ENCODE data around the gene GLIS1.
"Not testable (repeated sequence)": the region's sequence is repeated elsewhere in the genome, so short reads cannot be mapped to it uniquely, and the experiment has no call there.

The GLIS1 gene

DNA sequence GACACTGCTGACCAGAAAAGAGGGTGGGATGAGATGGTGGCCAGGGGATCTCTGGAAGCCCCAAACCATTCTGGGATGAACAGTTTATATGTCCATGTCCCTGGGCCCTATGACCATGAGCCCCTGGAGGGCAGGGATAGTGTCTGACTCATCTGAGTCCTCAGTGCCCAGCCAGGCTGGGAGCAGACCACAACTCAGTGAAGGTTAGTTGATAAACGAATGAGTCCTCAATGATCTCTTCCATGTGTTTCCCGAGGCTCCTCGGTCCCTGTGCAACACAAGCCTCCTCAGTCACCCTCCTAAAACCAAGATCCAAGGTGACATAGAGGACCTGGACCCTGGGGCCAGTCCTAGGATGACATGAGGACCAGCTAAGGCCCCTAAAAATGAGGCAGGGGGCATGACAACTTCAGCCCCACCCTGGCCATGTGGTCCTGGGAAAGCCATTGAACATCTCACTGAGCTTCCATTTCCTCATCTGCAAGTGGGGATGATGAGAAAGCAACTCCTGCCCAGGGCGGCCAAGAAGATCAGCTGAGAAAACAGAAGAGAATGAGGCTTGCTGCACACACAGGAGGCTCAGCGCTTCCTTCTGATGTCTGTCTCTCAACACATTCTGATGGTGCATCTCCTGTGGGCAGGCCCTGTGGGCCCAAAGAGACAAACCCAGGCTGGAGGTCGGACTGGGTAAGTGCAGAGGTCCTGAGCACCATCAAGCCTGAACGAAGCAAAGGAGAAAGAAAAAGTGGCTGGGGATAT is 86.3 kb downstream of the GLIS1 start:
- no peak for DNase-seq

DNA sequence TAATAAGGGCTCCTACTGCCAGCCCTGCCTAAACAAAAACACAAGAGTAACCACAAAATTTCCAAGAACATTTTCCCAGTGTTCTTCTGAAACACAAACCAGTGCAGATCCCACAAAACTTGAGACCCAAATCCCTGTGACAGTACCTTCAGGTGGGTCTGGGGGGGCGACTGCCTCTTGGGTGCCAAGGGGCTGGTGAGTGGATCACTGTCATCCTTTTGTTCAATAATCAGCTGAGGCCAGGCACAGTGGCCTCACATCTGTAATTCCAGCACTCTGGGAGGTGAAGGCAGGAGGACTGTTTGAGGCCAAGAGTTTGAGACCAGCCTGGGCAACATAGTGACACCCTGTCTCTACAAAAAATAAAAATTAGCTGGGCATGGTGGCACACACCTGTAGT is 87.6 kb downstream of the GLIS1 start:
- DNase-seq = no peak

DNA sequence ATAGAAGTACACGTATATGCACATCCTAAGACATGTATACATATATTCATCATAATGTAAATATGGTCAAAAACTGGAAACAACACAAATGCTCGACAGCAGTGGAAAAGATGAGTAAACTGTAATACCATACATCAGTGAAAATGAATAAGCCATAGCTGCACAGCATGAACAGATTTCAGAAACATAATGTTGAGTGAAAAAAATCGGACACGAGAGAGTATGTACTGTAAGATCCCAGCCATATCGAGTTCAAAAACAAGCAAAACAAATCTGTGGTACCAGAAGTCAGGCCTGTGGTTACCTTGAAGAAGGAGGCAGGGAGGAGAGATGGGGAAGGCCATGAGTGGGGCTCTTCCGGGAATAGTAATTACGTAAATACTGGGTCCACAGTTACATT is 90.4 kb downstream of the GLIS1 start:
- DNase-seq = no peak

DNA sequence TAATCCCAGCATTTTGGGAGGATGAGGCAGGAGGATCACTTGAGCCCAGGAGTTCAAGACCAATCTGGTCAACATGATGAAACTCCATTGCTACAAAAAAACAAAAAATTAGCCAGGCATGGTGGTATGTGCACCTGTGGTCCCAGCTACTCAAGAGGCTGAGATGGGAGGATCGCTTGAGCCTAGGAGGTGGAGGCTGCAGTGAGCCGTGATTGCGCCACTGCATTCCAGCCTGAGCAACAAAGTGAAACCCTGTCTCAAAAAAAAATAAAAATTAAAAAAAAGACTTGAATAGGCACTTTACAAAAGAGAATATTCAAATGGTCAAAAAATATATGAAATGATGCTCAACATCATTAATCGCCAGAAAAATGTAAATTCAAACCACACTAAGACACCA is 91.0 kb downstream of the GLIS1 start:
- DNase-seq = not testable (repeated sequence)

DNA sequence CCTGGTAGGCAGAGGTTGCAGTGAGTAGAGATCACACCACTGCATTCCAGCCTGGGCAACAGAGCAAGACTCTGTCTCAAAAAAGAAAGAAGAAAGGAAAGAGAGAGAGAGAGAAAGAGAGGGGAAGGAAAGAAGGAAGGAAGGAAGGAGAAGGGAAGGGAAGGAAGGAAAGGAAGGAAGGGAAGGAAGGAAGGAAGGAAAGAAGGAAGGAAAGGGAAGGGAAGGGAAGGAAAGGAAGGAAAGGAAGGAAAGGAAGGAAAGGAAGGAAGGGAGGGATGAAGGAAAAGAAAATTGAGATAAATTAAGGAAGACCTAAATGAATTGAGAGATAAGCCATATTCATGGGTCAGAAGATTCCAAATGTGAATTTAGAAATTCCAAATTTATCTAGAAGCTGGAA is 92.2 kb downstream of the GLIS1 start:
- no peak for DNase-seq

DNA sequence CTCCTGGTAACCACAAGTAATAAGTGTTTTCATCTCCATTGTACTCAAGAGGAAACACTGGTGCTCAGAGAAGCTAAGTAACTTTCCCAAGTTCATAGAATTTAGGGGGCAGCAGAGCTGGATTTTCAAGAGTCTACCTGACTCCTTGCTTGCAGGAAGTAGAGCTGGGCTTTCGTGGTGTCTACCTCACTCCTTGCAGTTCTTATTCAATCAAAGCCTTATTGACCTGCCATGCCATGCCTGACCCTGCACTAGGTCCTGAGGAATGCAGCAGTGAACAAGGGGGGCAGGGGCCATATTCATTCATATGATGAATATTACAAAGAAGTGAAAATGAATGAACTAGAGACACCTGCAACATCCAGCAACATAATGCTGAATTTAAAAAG is 93.3 kb downstream of the GLIS1 start:
- no peak for DNase-seq

DNA sequence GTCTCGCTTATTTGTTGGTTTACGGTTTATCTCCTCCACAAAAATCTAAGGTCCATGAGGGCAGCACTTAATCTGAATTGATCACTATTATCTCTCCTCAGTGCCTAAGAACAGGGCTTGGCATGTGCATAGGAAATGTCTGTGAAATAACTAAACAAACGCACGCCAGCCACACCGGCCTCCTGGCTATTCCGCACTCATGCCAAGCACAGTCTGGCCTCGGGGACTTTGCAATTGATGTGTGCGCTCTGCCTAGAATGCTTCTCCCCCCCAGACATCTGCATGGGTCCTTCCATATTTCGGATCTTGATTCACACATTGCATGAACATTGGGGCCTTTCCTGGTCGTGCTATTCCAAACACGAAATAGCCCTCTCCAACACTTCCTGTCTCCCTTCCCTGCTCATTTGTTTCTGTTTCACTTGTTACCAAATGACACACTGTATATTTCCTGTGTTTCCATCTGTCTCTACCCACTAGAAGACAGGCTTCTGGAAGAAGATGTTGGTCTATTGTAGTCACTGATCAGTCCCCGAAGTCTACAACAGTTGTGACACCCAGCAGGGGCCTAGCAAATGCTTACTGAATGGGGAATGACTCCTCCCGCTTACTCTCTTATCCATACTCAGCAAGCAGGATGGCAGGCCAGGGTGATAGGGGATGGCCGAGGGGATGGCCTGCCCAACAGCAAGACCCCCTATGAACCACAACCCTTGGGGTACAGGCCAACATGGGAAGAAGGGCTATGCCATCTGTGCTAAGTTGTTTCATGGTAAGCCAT is 93.9 kb downstream of the GLIS1 start:
- DNase-seq = no peak

DNA sequence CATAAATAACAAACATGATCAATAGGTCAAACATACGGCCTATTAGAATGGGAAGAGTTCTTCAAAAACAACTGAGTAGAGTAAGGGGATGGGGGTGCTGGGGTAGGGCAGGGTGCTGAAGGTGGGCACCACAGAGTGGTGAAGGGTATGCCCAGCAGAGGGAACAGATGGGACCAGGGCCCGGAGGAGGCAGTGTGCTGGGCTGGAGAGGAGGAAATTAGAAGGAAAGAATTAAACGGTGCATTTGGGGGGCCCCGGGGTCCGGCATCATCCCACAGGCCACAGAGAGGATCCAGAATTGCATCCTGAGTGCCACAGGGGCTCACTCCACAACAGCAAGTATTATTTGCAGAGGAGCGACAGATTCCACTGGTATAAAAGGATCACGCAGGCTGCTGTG is 94.5 kb downstream of the GLIS1 start:
- no peak for DNase-seq

DNA sequence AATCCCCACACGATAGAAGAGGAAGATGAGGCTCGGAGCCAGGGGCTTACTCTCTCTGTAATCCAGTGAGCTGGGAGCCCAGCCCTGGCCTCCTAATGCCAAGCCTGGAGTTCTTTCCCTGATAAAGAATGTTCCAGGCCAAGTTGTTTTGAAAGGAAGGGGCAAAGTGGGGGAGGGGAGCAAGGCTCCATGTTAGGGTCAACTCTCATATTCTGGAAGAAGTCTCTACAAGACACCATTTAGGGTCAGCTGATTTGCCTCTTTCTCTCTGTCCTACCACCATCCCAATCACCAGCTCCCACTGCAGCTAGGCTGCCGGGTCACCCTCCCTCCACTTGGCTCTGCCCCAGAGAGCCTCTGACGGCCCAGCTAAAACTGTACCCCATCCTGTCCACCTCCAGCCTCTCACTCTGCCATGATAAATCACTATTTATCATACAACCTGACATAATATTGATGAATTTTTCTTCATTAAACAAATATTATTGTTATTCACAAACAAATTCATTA is 95.0 kb downstream of the GLIS1 start:
- DNase-seq = no peak

DNA sequence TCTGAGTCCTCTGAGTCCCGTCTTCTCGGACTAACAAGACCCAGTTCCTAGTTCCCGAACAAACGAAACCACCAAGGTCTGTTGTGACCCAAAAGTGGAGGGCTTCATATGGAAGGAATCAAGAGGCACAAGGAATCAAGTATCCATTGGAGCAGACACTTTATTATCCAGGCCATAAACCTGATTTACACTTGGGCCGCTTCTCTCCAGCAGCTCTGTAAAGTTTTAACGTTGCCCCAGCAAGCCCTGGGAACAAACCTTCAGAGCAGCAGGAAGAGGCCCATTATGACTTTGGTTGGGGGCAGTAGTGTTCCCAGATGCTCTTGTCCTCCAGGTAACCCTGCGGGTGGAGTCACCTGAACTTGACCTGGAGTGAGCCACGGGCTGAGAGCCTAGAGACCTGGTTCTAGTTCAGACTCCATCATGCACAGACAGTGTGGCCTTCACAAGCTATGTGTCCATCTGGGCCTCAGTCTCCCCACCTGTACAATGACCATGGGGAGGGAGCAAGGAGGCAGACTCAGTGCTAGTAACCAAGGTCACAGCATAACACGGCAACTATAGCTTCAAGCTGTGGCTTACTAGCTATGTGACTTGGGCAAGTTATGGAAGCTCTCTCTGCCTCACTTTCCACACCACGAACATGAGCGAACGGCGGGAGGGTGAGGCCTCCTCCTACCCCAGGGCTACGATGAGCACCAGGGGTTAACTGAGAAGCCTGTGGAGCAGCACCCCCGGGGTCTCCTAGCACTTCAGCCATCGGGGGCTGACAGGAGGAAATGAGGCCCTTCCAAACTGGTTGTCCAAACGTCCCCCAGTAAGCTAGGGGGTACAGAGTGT is 95.7 kb downstream of the GLIS1 start:
- no peak for DNase-seq

DNA sequence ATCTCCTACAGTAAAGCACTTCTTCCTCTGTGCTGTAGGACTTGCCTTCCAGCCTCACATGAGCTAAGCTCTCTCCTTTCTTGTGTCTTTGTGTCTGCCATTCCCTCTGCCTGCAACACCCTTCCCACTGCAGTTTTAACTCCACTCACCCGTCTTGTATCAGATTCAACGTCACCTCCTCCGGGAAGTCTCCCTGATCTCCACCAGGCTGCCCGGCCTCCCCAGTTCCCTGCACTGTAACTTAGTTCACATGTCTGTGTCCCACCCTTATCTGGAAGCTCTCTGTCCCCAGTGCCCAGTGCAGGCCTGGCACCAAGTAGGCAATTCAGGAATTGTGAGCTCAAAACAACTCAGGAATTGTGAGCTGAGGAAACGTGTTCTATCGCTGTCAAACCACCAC is 96.4 kb downstream of the GLIS1 start:
- no peak for DNase-seq

DNA sequence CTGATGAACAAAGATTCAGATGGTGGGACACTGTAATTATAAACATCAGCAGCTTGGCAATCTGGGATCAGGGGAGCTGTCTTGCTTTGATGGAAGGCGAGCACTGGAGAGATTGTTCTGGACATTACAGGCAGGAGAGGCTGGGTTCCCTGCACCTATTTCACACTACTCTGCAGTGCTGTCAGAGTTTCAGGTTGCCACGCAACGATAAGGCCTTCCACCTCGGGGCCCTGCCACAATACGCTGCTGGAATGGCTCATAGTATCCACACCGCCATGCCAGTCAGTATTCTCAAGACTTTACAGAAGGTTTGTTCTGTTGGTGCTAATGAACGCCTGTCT is 96.8 kb downstream of the GLIS1 start:
- DNase-seq = no peak

DNA sequence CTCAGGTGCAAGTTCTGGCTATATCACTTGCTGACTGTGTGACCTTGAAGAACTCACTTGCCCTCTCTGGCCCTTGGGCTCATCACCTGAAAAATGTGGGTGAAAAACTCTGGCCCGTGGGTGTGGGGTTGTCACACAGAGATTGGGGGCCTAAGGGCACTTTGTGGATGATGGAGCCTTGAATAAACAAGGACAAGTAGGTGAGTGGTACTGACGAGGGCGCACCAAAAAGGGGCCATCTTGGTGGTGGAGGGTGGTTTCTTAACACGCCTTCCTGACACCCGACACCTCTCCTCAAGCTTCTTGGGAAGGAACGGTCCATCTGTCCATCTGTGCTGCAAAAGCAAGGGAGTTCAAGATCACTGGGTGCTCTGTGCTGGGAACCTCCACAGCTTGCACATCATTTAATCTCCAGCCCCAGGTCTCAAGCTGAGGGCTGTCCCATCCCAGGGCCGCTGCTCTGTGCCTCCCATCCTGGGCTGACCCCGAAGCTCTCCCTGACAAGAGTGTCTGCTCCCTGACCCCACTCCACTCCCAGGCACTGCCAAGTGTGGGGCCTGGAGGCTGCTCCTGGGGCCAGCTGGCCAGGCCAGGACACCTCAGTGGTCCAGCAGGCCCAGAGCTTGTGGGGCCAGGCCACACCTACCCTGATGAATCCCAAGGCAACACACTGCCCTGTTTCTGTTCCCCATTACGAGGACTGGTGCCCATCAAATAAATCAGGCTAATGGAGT is 97.3 kb downstream of the GLIS1 start:
- no peak for DNase-seq

DNA sequence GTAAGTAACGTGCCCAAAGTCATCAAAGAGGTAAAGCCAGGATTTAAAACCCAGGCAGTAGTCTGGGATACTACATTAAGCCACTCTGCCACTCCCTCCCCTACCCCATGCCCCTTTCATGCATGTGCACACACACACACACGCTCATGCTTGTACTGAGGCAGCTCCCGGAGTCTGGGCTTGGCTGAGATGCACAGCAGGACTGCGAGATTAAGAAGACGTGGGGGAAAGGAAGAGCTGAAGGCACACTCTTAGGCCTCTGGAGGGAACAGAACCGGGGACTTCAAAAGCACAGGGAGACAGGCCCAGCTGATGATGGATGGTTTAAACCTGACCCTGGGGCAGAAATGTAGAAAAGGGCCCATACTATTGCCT is 98.3 kb downstream of the GLIS1 start:
- DNase-seq = no peak

DNA sequence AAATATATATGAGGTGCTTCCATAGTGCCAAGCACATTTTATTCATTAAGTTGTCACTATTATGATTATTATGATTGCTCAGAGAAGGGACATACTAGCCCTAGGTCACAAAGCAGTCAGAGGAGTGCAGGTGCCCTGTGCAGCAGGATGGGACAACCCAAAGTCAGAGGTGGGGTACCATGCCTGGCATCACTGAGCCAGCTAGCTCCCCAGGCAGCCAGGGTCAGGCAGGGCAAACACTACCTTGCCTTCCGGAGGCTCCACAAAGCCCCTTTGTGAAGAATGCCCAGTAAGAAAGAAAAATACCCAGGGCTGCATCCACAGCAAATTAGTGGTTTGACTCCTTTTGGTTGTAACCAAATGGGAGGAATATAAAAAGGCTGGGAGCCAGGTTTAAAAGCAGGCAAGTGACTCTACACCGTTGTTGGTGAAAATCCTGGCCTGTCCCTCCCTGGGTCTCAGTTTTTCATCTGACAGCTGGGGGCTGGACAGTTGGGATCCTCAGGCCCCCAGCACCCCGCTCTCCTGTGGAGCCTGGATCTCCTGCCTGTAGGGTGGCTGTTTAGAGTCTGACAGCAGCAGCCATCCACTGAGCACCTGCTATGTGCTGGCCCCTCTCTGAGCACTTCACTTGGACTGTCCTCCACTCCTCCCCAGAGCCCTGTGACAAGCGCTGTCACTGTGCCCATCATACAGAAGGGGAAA is 98.8 kb downstream of the GLIS1 start:
- DNase-seq = no peak

DNA sequence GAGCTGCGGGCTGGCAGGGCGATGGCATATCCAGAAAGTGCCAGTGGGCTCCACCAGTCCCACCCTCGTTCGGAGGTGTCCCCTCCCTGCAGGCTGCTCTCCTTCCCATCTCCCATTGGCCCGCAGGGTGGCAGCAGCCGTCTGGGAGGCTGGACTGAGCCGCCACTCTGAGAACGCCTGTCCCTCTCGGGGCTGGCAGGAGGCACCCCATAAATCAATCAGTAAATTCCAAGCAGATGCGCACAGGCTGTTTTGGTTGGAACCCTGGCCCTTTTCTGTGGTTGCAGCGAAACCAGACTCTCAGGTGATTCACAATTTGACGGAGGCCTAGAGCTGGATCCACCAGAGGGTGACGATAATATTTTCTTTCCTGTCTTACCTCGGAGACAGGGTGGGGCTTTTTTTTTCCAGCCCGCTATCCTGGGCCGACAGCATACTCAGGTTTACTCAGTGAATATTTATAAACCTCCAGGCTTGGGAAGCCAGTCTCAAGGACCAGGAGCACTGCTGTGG is 99.7 kb downstream of the GLIS1 start:
- DNase-seq = no peak

DNA sequence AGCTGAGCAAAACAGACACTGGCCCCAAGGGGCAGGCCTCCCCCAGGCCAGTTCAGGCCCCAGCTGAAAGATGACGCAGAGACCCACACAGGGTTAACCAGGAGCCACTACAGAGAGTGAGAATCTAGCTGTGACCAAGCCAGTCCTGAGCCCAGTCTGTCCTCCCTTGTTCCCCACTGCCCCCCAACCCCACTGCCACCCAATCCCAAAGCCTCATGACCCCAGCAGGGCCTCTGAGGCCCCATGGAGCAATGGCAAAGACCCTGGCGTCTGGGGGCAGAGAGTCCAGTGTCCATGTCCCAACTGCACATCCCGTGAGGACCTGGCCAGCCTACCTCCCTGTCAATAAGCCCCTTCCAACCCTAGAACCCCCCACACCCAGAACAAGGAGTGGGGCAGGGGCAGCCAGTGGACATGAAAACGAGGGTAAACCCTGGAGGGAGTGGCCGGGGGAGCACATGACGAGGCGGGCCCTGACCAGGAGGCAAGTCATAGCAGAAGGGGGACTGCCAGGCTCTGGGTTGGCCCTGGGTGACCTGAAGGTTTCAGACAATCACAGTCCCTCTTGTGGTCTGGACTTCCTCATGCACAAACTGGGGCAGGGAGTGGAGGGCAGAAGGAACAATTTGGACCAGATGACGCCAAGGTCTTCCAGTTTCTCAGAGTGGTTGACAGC is 100.5 kb downstream of the GLIS1 start:
- DNase-seq = no peak

DNA sequence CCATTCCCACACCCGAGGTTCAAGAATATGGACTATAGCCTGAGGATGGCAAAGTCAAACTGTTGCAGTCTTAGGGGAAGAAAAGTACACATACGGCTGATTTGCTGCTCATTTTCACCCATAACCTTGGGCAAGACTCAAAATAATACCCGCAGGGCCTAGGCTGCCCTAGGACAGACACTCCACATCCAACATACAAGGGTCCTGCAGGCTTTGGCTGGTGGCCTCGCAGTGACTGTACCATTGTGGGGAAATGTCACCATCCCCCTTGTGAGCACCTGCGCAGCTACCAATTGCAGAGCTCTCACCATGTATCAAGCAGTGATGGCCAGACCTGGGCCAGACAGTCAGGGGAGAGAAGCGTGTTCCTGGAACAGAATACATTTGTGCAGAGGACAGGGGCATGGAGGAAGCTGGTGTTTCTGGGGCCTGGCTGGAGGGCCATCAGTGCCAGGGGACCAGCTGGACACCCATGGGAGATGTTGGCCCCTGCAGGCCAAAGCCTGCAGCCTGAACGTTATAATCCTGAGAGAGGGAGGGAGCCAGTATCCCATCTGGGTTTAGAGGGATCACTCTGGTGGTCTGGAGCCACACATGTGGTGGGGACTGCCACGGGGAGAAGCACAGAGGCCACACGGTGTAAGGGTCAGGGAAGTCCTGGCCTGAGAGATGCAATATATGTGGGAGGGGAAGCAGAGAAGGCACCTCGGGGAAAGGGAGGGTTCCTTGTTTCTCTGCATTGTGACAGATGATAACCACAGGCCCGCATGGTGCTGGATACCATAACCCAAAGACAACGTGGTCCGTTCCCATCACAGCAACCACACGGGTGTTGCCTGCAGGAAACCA is 101.2 kb downstream of the GLIS1 start:
- DNase-seq = no peak

DNA sequence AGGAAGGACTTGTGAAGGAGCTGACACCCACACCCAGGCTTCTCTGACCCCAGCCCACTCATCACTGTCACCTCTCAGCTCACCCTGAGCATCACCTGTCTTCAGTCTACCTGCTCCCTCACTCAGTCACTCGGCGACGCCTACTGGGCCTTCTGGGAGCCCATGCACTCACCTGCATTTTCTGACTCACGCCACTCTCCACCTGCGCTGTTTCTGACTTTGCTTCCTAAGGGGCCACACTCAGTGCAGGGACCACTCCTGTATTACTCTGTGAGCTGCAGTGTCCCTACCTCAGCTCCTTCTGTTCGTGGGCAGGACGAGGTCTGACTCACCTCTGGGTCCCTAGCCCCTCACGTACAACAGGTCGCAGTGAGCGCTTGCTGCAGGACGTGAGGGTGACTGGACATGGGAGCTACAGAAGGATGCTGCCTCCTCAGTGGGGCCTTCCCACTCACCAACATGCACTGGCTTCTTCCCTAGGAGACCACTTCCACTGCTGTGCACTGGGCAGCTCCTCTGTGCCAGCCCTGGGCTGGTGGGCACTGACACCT is 102.3 kb downstream of the GLIS1 start:
- no peak for DNase-seq

DNA sequence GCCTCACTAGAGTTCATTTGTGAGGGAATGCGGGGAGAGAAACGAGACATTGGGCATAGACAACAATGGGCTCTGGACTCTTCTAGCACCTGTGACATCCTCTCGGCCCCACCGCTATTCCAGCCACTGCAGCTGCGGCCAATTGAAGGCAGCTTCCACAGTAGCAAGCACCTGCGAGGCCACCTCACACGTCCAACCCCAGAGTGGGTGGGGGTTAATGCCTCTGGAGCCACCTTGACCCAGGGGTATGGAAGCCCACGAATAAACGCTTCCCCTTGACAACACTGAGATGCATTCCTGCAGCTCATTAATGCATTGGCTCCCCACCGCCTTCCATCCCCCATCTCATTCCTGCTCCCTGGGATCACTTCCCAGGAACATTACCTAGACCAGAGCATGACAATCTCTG is 104.4 kb downstream of the GLIS1 start:
- no peak for DNase-seq

Data from eye (tissue), 1 donor.